Measurements from ENCODE around the gene FCRLA.
"Not testable (repeated sequence)": the region's sequence is repeated elsewhere in the genome, so short reads cannot be mapped to it uniquely, and the experiment has no call there.

FCRLA gene

GRCh38 chr1:161706113-161706481, 932 bp upstream of the FCRLA start:
- no peak for DNase-seq

GRCh38 chr1:161707503-161707902, 474 bp downstream of the FCRLA start:
- no peak for DNase-seq

- DNase-seq: no peak
Observed at GRCh38 chr1:161709373-161709772, 2.3 kb downstream of the FCRLA start.

GRCh38 chr1:161710560-161710959, 3.5 kb downstream of the FCRLA start:
- no peak for DNase-seq

GRCh38 chr1:161718559-161719324, 11.7 kb downstream of the FCRLA start:
- no peak for DNase-seq

- no peak for DNase-seq
Observed at GRCh38 chr1:161719325-161719611, 12.2 kb downstream of the FCRLA start.

DNA sequence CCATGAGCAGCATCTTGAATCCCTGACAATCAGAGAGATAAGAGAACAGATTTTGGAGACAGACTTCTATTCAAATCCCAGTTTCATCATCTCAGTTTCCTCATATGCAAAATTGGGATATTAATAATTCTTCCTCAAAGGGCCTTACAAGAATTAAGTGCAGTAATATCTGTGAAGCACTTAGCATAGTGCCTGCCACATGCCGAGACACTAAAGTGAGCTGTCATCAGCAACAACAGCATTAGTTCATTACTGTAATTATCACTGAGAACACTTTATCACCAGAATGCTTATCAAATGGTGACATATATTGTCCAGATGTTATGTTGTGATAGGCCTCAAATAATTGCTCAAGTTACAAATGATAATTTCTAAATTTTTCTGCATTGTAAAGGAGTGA, 13.4 kb downstream of the FCRLA start:
- DNase-seq: no peak

DNA sequence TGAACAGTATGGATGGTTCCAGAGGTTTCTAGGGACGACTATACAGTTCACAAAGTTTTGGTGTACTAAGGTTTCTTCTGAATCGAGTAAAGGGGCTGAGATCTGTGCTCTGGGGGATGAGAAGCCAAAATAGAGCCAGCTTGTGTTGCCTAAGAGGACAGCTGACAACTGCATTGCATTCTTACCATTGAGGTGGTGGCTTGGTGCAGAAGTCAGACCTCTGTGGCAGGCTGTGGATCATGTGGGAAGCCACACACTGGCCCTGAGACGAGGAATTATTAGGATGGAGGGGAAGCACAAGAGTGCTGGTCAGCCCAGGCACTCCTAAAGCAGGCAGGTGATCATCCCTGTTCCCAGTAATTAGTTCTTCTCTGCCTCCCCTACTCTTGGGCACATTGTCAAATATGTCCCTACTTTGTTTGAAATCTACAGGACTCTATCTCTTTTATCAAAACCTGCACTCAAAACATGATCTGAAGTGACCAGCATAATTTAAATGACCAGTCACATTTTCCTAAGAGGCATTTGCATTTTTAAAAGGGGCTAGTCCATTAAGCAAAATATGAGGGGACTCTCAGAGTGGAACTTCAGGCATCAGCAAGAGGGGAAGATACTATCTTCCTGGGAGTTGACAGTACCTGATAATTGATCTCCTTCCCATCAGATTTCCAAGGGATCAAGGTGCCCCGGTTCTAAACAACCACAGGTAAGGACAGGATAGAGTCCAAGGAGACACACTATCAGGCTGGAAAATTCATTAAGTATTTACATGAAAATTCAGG, 14.1 kb downstream of the FCRLA start, which contains the start of gene FCRLB:
Gene FCRLB, plus strand, starts transcription at position 589 of the 782 bp plus-strand sequence. CDS start 1,129 bp downstream, outside the sequence.
- DNase-seq: no peak

DNA sequence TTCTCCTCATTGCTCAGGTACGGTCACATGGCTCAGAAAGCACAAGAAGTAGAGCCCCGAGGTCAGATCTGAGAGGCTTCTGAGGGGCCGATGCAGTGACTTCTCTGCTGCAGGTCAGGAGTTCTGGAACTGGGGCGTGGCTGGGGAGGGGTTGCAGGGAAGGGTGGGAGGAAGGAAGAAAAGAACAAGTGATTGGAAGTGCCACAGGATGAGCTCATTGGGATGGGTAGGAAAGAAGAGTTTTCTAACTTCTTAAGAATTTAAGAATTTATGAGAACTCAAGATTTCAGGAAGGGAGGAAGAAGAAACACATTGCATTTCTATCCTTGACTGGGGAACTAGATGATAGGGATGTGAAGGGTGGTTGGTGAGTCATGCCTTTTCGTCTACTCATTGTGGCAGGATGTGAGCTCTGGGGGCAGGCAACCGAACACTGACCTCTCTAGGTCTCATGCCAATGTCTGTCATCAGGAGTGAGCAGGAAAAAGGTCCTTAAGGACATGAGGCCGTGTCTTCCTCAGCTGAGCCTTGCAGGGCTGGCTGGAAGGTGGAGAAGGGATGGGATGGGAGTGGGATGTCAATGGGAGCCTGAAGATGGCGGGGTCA, 14.8 kb downstream of the FCRLA start:
- DNase-seq: peak; percentile 13

DNA sequence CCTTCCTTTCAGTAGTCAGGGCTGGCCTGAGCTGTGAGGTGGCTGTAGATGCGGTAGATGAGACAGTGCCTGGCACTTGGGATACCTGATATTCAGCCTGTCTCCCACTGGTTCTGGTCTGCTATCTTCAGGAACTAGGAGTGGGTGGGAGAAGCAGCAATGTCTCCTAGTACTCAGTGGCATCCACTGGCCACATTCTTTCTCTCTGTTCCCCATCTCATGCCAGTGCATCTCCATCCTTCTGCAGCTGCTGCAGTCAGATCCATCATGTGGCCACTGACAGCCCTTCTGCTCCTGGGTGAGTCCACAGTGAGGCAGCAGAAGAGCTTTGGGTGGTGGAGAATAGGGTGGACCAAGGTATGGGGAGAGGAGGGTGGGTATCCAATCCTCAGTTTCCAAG, 15.4 kb downstream of the FCRLA start:
- DNase-seq: no peak

DNA sequence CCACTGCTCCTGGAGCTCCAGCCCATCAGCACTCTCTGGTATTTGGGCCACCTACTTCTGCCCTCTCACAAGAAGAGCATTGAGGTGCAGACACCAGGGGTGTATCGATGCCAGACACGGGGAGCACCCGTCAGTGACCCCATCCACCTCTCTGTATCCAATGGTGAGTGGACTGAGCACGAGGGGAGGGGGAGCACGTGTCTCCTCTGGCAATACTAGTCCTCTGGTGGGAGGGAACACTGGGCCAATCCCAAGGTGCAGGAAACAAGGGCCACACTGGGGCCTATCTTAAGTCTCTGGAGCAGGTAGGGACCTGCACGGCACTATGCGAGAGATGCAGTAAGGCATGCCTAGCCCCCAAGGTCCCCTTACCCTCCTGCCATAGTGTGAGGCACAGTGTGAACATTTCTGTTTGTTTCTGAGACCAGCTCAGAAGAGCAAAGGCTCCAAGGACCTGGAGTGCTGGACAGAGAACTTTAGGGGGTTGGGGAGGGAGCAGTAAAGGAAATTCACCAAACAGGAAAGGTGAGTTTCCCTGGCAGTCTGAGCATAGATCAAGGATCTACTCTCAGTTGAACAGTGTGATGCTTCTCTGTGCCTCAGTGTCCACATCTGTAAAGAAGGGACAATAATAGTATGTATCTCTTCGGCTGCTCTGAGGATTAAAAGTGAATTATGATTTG, 16.6 kb downstream of the FCRLA start:
- no peak for DNase-seq

GRCh38 chr1:161725258-161725907, 18.4 kb downstream of the FCRLA start:
- not testable (repeated sequence) for DNase-seq

DNA sequence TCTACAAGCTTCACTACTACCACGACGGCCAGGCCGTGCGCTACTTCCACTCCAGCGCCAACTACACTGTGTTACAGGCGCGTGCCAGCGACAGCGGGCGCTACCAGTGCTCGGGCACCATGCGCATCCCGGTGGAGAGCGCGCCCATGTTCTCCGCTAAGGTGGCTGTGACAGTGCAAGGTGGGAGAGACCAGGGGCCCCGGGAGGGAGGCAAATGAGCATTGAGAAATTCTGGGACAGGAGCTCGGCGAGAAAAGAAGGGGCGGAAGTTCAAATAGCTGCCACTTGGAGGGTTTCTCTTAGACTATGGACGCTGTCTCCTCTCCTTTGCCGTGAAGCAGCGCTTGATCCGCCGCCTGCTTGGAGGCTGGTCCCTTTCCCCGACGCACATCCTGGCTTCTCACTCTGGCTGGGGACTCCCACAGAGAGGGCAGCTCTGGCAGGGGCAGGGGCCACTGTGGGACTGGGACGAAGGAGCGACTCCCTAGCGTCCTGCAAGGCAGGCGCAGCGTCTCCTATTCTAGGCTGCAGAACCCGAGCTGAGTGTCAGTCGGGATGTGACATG, 19.0 kb downstream of the FCRLA start:
- peak; percentile 70 for DNase-seq

DNA sequence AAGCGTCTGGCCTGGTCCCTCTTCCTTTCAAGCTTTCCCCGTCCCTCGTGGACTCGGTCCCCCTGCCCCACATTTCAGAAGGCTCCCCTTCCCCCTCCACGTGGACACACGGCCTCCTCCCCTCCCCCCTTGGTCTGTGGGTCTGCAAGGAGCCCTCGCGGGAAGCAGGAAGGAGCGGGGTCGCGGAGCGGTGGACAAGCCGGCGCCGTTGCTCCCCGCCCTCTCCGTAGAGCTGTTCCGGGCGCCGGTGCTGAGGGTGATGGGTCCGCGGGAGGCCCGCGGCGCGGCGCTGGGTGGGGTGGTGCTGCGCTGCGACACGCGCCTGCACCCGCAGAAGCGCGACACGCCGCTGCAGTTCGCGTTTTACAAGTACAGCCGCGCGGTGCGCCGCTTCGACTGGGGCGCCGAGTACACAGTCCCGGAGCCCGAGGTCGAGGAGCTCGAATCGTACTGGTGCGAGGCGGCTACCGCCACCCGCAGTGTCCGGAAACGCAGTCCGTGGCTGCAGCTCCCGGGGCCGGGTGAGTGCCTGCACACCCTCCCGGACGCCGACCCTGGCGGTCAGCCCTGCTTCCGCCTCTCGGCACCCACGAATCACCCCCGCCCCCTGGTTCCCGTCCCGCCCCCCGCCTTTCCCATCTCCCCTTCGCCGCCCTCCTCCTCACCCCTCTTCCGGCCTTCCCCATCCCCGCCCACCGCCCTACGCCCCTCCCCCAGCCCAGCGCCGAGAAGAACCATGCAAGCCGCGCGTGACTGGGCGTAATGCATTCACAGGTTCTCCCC, 19.6 kb downstream of the FCRLA start:
- DNase-seq: peak; percentile 93

GRCh38 chr1:161727256-161727924, 20.4 kb downstream of the FCRLA start:
- DNase-seq: no peak

DNA sequence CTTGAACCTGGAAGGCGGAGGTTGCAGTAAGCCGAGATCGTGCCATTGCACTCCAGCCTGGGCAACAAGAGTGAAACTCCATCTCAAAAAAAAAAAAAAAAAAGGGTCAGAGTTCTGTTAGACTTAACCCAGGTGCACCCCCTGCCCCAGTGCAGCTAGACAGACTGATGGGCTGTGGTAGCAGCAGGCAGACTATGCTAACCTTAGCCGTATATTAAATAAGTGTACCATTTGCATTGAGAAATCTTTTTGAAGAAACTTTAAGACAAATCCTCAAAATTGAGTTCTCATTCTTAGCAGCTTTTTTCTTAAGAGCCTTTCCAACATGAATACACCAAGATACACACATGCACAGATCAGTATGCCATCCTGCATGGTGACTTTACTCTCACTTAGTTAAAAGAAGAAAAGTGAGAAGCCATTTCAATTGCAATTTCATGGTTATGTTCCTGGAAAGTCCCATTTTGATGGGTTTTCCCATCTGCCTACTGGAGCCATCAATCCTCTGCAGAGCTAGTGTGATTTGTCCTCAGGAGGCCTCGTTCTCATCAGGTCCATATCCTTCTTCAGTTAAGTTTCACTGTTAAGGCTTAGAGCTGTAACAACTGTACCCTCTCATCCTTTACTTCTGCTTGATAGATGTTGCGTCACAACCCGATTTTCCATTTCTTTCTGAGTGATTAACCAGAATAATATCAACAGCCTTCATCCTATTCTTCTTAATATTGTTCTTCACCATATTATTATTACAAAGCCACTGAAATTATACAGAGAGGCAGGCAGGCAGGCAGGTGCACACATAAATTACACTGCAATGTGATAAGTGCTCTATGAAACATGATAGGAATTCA, 21.6 kb downstream of the FCRLA start:
- no peak for DNase-seq

GRCh38 chr1:161730050-161730564, 23.1 kb downstream of the FCRLA start:
- peak; percentile 22 for DNase-seq

GRCh38 chr1:161731241-161731640, 24.2 kb downstream of the FCRLA start:
- DNase-seq: no peak

- no peak for DNase-seq
Observed at GRCh38 chr1:161731981-161732718, 25.1 kb downstream of the FCRLA start.
